Endothelial cell of umbilical vein (primary cell): ENCODE data around the gene DHRS7B. TPM values are rescaled to one million over a fixed set of nuclear protein-coding genes. Genes with fewer than 3 reads are reported as not detected.
"Not testable (repeated sequence)": the region's sequence is repeated elsewhere in the genome, so short reads cannot be mapped to it uniquely, and the experiment has no call there.

ENCODE experiments used
- BruUV-seq: library from RNA; stranded (reverse); fragments of 400-500 nt; replicated peaks from 2 replicates; lab custom pipeline; 2021; lab: Mats Ljungman, UMichigan
- CTCF ChIA-PET: fragments of 300-600, 350-600 bp; sonication (Branson Sonifier 250); formaldehyde crosslinking; loops from one replicate; lab custom pipeline; 2021; ENCODE audit warnings: antibody characterized with exemption, inconsistent platforms; lab: Charles Lee
- POLR2A ChIA-PET: fragments of 300-600, 350-600 bp; sonication (Branson Sonifier 250); formaldehyde crosslinking; loops from one replicate; lab custom pipeline; 2021; ENCODE audit warnings: antibody characterized with exemption, inconsistent platforms; lab: Charles Lee
- DNase-seq: peaks from one replicate; pipeline ENCODE4 v3.0.0-alpha.2; 2011; ENCODE audit warnings: low read depth, low spot score
- FAIRE-seq: peaks from 2 replicates; lab custom pipeline; 2011; peaks lifted over from hg19 to GRCh38; lab: Jason Lieb, UNC
- H2AFZ ChIP-seq: 2 replicates; pipeline ENCODE4 v1.6.0; 2012; ENCODE audit warnings: low read depth, low read length, control low read depth, inconsistent platforms
- H3K27ac ChIP-seq: 2 replicates; pipeline ENCODE4 v1.5.1; 2011; ENCODE audit warnings: low read depth, mild to moderate bottlenecking, control low read depth, low read length, moderate library complexity; ENCODE audit not compliant: insufficient read depth
- H3K27me3 ChIP-seq, 2 experiments: 2 replicates each; pipeline versions ENCODE4 v1.6.0 to v1.6.1; 2011; ENCODE audit warnings: low read length in 2 of 2, mixed read lengths in 1 of 2; ENCODE audit not compliant: control insufficient read depth in 2 of 2, insufficient read depth in 2 of 2
- H3K36me3 ChIP-seq, 2 experiments: 2 replicates in 1 of 2; 3 replicates in 1 of 2; pipeline ENCODE4 v1.5.1; 2011; ENCODE audit warnings: low read length in 2 of 2, mild to moderate bottlenecking in 1 of 2, moderate library complexity in 1 of 2; ENCODE audit not compliant: control insufficient read depth in 2 of 2, insufficient read depth in 2 of 2; ENCODE audit errors: extremely low read depth in 1 of 2
- H3K4me1 ChIP-seq: 3 replicates; pipeline ENCODE4 v1.5.1; 2011; ENCODE audit warnings: mild to moderate bottlenecking, low read length; ENCODE audit not compliant: control insufficient read depth, insufficient read depth; ENCODE audit errors: extremely low read depth
- H3K4me2 ChIP-seq: 2 replicates; pipeline ENCODE4 v1.6.1; 2011; ENCODE audit warnings: low read length, control low read depth, mixed read lengths; ENCODE audit not compliant: insufficient read depth
- H3K4me3 ChIP-seq, 3 experiments: fragments of 200-600 bp in 1 of 3; sonication (generic), shearing (Covaris generic) in 1 of 3; replicated peaks in 1 of 3; 2 replicates each; pipeline ENCODE4 v1.5.1; 2011 to 2016; ENCODE audit warnings: control low read depth in 3 of 3, low read length in 3 of 3, mild to moderate bottlenecking in 2 of 3, inconsistent platforms in 1 of 3, low read depth in 1 of 3, moderate library complexity in 1 of 3; ENCODE audit not compliant: insufficient read depth in 1 of 3
- H3K79me2 ChIP-seq: 2 replicates; pipeline ENCODE4 v1.6.0; 2012; ENCODE audit warnings: low read length, inconsistent platforms; ENCODE audit not compliant: control insufficient read depth, insufficient read depth
- H3K9ac ChIP-seq: replicated peaks from 2 replicates; pipeline ENCODE3; 2011; ENCODE audit warnings: low read length, control low read depth; ENCODE audit not compliant: insufficient read depth; ENCODE audit errors: extremely low read depth
- H3K9me1 ChIP-seq: replicated peaks from 3 replicates; pipeline ENCODE4 v1.6.0; 2011; ENCODE audit warnings: mild to moderate bottlenecking, low read length; ENCODE audit not compliant: control insufficient read depth, insufficient read depth; ENCODE audit errors: extremely low read depth
- H3K9me3 ChIP-seq: replicated peaks from 2 replicates; pipeline ENCODE4 v1.5.1; 2012; ENCODE audit warnings: low read length, inconsistent platforms; ENCODE audit not compliant: control insufficient read depth, insufficient read depth
- H4K20me1 ChIP-seq: replicated peaks from 2 replicates; pipeline ENCODE3; 2011; ENCODE audit warnings: mild to moderate bottlenecking, low read length; ENCODE audit not compliant: control insufficient read depth, insufficient read depth; ENCODE audit errors: extremely low read depth
- EZH2 ChIP-seq: IDR thresholded peaks from 2 replicates; pipeline ENCODE4 v1.6.1; 2012; ENCODE audit warnings: borderline replicate concordance, low read depth, mild to moderate bottlenecking, moderate library complexity, low read length, inconsistent platforms; ENCODE audit not compliant: severe bottlenecking
- FOS ChIP-seq: IDR thresholded peaks from 2 replicates; pipeline ENCODE4 v1.6.1; 2011; ENCODE audit warnings: mild to moderate bottlenecking, low read length, moderate library complexity, borderline replicate concordance; ENCODE audit not compliant: insufficient read depth
- GATA2 ChIP-seq: IDR thresholded peaks from 2 replicates; pipeline ENCODE4 v1.7.0; 2011; ENCODE audit warnings: low read depth, mild to moderate bottlenecking, moderate library complexity, mixed read lengths, low read length; ENCODE audit not compliant: insufficient read length, insufficient read depth
- JUN ChIP-seq: IDR thresholded peaks from 2 replicates; pipeline ENCODE4 v1.6.1; 2011; ENCODE audit warnings: borderline replicate concordance, low read depth; ENCODE audit not compliant: insufficient read length, insufficient read depth
- MAX ChIP-seq: IDR thresholded peaks from 2 replicates; pipeline ENCODE4 v1.6.1; 2011; ENCODE audit not compliant: insufficient read depth, insufficient read length
- MYC ChIP-seq: IDR thresholded peaks from one replicate; pipeline ENCODE4 v1.6.1; 2011; ENCODE audit warnings: mild to moderate bottlenecking, low read depth, low read length
- POLR2A ChIP-seq: IDR thresholded peaks from 2 replicates; pipeline ENCODE4 v1.6.1; 2012; ENCODE audit warnings: low read depth, mild to moderate bottlenecking, control low read depth, low read length
- POLR2AphosphoS5 ChIP-seq: IDR thresholded peaks from 2 replicates; pipeline ENCODE4 v1.6.1; 2012; ENCODE audit warnings: low read depth, mild to moderate bottlenecking, control low read depth, low read length, moderate library complexity; ENCODE audit not compliant: insufficient read depth
- dilution Hi-C: fragments of 300-500 bp; cut with MboI; formaldehyde crosslinking; loops from one replicate; pipeline ENCODE4 v1.15.0; 2019; ENCODE audit warnings: low sequenced_read_pairs; ENCODE audit not compliant: extremely low pct_ligation_motif_present
- intact Hi-C: fragments of 100-400 bp; cut with micrococcal nuclease; formaldehyde crosslinking; loops from one replicate; pipeline ENCODE4 v1.10.0; 2022
- polyA plus RNA-seq, 4 experiments: library from polyadenylated mRNA; depleted of rRNA in 3 of 4; stranded (reverse) in 3 of 4; unstranded in 1 of 4; fragments of >200 nt; gene quantifications; 2 replicates each; pipeline versions ENCODE4 v1.2.1 to v1.2.3, GENCODE V29; 2011 to 2012; ENCODE audit warnings: missing spikeins in 1 of 4
- total RNA-seq: library from RNA; stranded (reverse); gene quantifications from 2 replicates; pipeline ENCODE4 v1.2.3, GENCODE V29; 2021
- TF ChIP-seq, protein P1 (sequence below), 2 donors: IDR thresholded peaks; 1 replicate in 1 of 2; 2 replicates in 1 of 2; pipeline ENCODE4 v1.5.1; 2011; ENCODE audit warnings: low read length in 2 of 2, mild to moderate bottlenecking in 2 of 2, moderate library complexity in 2 of 2, control low read depth in 1 of 2, inconsistent platforms in 1 of 2, low read depth in 1 of 2; ENCODE audit not compliant: insufficient read depth in 1 of 2; ENCODE audit errors: extremely low read depth in 1 of 2

The DHRS7B gene
- total and polyA plus RNA-seq, 2 donors (not counting 3 experiments of a cell fraction or from before 2014, with no cell fraction given), result 14.0 to 28.1 TPM

- no peak overlapping the region for H3K4me2 ChIP-seq
- H3K79me2 ChIP-seq, result no peaks in the 10 kb centered on the region
- no peaks in the 10 kb centered on the region for H3K9me1 ChIP-seq
- H4K20me1 ChIP-seq, result no peaks in the 10 kb centered on the region
- BruUV-seq, result no TSS peak
- no peaks in the 10 kb centered on the region for H3K9me3 ChIP-seq
- no peak overlapping the region for H3K27ac ChIP-seq
- no peak overlapping the region for H2AFZ ChIP-seq
- no peak overlapping the region for H3K9ac ChIP-seq
- intact Hi-C loops (no loop called here), dilution Hi-C loops (no loop called here)
- H3K27me3 ChIP-seq, result peaks cover 0 to 6% of the 10 kb centered on the region in 2 experiments
- no peak overlapping the region for H3K4me3 ChIP-seq
- no peak for DNase-seq
- no peak for TF ChIP-seq POLR2AphosphoS5
- no peak for TF ChIP-seq MAX
- TF ChIP-seq MYC, result no peak
- TF ChIP-seq GATA2, result no peak
- no peak for TF ChIP-seq POLR2A
- no peak for TF ChIP-seq FOS
- TF ChIP-seq, protein P1, sequence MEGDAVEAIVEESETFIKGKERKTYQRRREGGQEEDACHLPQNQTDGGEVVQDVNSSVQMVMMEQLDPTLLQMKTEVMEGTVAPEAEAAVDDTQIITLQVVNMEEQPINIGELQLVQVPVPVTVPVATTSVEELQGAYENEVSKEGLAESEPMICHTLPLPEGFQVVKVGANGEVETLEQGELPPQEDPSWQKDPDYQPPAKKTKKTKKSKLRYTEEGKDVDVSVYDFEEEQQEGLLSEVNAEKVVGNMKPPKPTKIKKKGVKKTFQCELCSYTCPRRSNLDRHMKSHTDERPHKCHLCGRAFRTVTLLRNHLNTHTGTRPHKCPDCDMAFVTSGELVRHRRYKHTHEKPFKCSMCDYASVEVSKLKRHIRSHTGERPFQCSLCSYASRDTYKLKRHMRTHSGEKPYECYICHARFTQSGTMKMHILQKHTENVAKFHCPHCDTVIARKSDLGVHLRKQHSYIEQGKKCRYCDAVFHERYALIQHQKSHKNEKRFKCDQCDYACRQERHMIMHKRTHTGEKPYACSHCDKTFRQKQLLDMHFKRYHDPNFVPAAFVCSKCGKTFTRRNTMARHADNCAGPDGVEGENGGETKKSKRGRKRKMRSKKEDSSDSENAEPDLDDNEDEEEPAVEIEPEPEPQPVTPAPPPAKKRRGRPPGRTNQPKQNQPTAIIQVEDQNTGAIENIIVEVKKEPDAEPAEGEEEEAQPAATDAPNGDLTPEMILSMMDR (IDR thresholded peaks at IDR 0.05; ENCODE audit: extremely low read depth in 1 of 2, insufficient read depth in 1 of 2, low read depth in 1 of 2, low read length in 2 of 2), result no peak
- TF ChIP-seq JUN, result no peak
- no peak for TF ChIP-seq EZH2
- no peaks in the 10 kb centered on the region for H3K36me3 ChIP-seq
- no peak for FAIRE-seq
- ChIA-PET CTCF (no interaction called here), POLR2A (no interaction called here)
- no peaks in the 10 kb centered on the region for H3K4me1 ChIP-seq
Observed at GRCh38 chr17:21106316-21106715, 20.4 kb upstream of the DHRS7B start.

- H3K27ac ChIP-seq, H4K20me1 ChIP-seq, H3K27me3 ChIP-seq, POLR2A ChIA-PET, H3K9ac ChIP-seq, DNase-seq, BruUV-seq, H3K4me3 ChIP-seq, H3K36me3 ChIP-seq, intact Hi-C loops, H3K79me2 ChIP-seq, H2AFZ ChIP-seq, H3K4me1 ChIP-seq, H3K9me1 ChIP-seq, dilution Hi-C loops, H3K9me3 ChIP-seq, FAIRE-seq, H3K4me2 ChIP-seq: not testable (repeated sequence)
- CTCF ChIA-PET, result interaction anchor here (2.5 kb wide), 1 partner anchor 13 kb away, joined by 11 read pairs; no protein-coding TSS in a partner anchor
Observed at GRCh38 chr17:21107067-21107650, 19.6 kb upstream of the DHRS7B start.
